Measurements from ENCODE around the gene SPACA5.
"Not testable (repeated sequence)": the region's sequence is repeated elsewhere in the genome, so short reads cannot be mapped to it uniquely, and the experiment has no call there.

SPACA5 gene

DNA sequence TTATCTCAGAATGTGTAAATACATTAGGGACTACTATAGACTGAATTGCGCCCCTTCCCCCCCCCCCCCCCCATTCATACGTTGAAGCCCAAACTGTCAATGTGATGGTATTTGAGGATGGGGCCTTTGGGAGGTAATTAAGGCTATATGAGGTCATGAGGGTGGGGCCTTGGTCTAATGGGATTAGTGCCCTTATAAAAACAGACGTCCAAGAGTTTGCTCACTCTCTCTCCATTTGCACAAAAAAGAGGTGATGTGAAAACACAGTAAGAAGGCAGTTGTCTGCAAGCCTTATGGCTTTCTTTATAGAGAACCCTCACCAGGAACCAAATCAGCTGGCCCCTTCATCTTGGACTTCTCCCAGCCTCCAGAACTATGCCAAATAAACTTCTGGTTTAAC is 15.3 kb downstream of the SPACA5 start:
- DNase-seq: no peak

DNA sequence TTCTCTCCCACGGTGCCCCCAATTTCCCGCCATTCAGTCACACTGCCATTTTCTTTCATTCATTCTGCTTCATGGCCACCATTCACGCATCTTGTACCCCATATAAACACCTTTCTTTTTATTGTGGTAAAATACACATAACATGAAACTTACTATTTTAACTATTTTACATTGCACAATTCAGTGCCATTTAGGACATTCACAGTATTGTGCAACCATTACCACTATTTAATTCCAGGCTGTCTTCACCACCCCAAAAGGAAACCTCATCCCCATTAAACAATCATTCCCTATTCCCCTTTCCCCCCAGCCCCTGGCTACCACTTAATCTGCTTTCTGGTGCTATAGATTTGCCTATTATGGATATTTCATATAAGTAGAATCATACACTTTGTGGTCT is 15.9 kb downstream of the SPACA5 start:
- DNase-seq: no peak

DNA sequence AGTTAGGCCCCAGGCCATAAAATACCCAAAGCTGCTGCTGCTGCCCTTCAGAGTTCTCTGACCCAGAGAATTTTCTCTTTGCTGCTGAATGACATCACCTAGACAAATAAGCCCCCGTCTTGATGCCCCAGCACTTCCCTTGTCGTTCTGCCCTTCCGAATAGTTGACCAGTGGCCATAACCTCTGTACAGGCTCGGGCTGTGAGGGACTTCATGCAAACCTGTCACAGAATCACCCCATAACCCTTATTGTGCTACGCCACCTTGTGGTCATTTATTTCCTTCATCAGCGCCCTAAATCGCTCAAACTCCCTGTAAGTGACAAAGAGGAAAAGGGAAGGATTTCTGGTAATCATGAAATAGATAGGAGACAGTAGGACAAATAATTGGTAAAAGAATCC is 18.8 kb downstream of the SPACA5 start:
- peak; percentile 31 for DNase-seq

DNA sequence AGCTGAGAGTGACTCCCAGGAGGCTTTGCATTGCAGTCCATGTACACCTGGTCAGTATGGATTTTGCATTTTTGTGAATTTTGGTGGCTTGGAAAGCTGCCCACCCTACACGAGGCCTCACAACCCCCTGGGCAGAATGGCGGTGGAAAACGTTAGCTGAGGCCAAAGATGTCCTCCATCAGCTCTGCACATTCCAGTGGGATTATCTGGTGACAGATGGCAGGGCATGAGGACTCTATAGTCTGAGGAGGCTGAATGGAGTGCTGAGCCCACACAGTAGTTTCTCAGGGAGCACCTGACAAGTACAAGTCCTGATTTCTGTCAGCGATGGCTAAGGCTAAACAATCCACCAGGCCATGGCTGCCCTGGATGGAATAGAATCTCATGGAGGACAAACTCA is 20.8 kb downstream of the SPACA5 start:
- DNase-seq: not testable (repeated sequence)

DNA sequence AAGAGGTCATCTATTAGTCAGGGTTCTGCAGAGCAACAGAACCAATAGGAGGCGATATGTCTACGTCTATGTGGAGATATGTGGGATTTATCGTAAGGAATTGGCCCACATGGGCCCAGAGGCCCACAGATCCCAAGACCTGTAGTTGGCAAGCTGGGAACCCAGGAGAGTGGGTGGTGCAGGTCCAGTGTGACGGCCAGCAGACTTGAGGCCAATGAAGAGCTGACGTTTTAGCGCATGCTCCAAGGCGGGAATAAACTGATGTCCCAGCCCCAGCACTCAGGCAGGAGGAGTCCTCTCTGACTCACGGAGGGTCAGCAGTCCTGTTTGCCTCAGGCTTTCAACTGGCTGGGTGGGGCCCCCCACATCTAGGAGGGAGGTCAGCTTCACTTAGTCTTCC is 21.3 kb downstream of the SPACA5 start:
- no peak for DNase-seq

DNA sequence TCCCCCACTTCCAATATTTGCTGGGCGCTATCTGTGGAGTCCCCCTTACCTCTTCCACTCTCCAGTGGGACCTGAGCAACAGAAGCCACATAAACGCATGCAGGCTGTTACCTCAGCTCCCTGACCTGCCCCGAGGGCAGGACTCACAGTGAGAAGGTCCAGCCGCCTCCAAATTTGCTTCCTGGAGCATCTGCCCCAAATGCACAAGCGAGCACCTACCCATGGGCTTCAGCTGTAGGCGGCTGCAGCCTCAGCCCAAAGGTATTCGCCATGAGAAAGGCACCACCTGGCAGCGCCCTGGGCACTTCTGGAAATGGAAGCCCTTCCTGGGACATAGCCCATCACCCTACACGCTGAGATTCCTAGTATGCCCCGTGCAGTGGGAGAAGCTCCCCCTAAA is 23.4 kb downstream of the SPACA5 start:
- DNase-seq: no peak

DNA sequence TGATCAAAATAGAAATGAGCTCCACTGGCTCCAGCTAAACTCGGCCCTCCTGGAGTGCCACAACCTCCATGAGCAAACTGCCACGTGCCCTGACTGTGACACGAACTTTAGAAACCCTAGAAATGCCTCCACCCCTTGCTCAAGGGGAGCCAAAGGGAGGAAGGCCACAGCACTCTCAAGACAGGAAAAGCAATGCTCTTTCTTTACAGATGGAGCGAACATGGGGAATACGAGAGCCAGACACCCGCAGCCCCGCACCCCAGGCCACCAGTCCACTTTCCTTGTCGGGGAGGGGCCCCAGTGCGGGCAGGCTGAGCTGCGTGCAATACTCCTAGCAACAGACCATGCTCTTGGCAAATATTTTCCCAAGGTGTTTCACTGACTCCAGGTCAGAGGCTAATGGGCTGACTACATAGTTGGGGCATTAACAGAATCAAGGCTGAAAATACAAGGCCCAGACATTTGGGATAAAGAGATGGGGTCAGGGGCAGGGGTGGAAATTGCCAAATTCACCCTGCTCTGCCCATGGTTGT is 23.9 kb downstream of the SPACA5 start:
- not testable (repeated sequence) for DNase-seq

DNA sequence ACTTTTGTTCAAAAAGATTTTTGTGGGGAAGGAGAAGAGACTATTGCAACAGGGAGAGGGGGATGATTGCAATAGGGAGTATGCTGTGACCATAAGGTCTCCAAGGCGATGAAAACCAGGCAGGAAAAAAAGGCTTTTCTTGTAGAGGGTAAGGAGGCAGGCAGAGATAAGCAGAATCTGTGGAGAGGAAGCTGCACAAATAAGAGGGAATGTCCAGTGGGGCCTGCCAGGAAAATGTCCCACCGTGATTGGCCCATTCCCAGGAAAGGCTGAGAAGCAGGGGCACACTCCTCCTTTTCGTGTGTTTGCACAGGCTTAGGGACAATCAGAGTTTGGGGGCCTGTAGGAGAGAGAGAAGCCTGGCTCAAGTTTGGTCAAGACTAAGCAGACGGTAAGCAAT is 29.1 kb downstream of the SPACA5 start:
- no peak for DNase-seq

DNA sequence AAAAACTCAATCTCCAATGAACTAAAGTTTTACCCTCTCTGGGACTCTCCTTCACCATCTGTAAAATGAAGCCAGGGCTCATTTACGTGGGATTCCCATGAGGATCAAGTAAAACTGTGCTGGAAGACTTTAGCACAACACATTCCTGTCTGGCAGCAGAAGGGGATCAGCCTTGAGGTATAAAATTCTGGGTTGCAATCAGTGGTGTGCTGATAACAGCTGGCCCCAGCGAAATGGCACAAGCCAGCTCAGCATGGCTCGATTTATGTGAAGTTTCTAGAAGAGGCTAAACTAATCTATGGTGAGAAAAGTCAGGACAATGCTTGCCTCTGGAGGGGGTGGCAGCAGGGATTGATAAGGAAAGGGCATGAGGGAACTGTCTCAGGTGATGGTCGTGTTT is 36.3 kb downstream of the SPACA5 start:
- DNase-seq: no peak

DNA sequence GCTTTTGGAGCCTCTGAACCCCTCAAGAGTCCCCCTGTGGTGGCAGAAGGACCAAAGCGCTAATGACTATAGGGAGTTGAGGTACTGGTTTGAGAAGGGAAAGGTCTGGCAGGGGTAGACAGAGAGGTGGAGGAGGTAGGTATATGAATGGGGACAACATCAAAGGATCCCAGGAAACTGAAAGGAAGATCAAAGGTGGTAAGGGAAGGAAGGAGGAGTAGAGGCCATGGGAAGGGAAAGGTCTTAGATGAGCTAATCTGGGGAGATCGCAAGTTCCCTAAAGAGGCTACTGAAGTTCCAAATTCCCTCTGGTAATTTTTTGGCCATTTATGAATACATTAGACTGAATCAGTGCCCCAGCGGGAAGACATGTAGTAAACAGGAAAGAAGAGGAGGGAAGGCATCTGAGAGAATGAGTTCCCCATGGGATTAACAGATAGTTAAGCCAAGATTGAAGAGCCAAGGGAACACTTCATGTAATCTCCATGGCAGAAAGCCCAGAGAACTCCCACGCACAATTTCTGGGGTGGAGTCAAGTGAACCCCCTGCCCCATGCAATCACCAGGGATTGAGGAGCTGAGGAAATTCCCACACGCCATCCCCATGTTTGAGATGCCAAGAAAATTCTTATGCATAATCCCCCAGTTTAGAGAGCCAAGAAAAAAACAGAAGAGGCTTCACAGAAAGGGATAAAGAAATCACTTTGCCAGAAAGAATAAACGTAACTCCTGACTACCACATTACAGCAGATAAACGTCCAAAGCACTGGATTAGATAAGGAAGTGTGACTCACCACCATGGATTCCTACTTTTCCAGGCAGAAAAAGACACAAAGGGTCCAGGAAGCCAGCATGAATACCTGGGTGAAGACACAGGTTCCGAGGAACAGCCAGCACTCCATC is 38.9 kb downstream of the SPACA5 start:
- no peak for DNase-seq

DNA sequence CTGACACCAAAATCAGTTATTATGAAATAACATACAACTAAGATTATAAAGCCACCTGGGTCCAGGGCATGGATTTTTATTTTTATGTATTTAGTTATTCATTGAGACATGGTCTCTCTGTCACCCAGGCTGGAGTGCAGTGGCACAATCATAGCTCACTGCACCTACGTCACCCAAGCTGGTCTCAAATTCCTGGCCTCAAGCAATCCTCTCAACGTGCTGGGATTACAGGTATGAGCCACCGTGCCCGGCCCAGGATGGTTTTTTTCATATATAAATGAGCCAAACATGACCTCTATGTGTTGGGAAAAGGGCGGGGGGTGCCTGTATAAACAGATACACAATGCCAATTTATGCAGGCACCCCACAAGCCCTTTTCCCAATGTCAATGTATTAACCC is 40.1 kb downstream of the SPACA5 start:
- DNase-seq: no peak

DNA sequence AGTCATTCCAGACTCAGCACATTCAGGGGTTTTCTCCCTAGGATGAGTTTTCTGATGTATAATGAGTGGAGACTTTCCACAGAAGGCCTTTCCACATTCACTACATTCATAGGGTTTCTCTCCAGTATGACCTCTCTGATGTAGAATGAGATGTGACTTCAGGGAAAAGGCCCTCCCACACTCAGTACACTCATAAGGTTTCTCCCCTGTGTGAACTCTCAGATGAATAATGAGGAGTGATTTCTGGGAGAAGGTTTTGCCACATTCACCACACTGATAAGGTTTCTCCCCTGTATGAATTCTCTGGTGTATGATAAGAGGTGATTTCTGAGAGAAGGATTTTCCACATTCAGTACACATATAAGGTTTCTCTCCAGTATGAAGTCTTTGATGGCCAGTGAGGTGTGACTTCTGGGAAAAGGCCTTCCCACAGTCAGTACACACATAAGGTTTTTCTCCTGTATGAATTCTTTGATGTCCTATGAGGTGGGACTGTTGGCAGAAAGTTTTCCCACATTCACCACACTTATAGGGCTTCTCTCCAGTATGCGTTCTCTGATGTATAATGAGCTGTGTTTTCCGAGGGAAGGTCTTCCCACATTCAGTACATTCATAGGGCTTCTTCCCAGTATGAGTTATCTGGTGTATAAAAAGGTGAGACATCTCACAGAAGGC is 52.0 kb downstream of the SPACA5 start:
- DNase-seq: no peak

DNA sequence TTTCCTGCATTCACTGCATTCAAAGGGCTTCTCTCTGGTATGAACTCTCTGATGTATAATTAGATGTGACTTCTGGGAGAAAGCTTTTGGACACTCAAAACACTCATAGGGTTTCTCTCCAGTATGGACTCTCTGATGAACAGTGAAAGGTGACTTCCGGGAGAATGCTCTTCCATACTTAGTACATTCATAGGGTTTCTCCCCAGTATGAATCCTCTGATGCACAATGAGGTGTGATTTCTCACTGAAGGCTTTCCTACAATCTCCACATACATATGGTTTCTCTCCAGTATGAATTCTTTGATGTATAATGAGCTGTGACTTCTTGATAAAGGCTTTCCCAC is 52.5 kb downstream of the SPACA5 start:
- DNase-seq: no peak
